ENCODE measurements around the gene RIC3.

RIC3 gene

GRCh38 chr11:8202516-8203413 is 33.9 kb upstream of the RIC3 start:
- TF ChIP-seq EZH2phosphoT487 (conservative IDR thresholded peaks at IDR 0.05; ENCODE audit: low read length) (no peak), CTCF (IDR thresholded peaks at IDR 0.05; ENCODE audit: insufficient read depth, low read length, poor library complexity, severe bottlenecking) (no peak)
- H3K79me2 ChIP-seq (ENCODE audit: insufficient read depth, low read length), result no peaks in the 10 kb centered on the region
- no peaks in the 10 kb centered on the region for H4K20me1 ChIP-seq (ENCODE audit: low read depth, low read length)
- H3K9ac ChIP-seq (ENCODE audit: low read length), result no peak overlapping the region
- H3K27ac ChIP-seq (ENCODE audit: low read depth, low read length), result no peak overlapping the region
- no peak overlapping the region for H3K4me3 ChIP-seq (ENCODE audit: insufficient read depth, low read length, poor library complexity, severe bottlenecking)
- H3K36me3 ChIP-seq (ENCODE audit: low read length), result no peaks in the 10 kb centered on the region
- no peak overlapping the region for H3K4me2 ChIP-seq (ENCODE audit: low read depth, low read length, poor library complexity, severe bottlenecking)
- no peaks in the 10 kb centered on the region for H3F3A ChIP-seq (ENCODE audit: insufficient read depth)
- no peaks in the 10 kb centered on the region for H3K27me3 ChIP-seq (ENCODE audit: low read length)
- no peaks in the 10 kb centered on the region for H3K9me3 ChIP-seq (ENCODE audit: insufficient read depth, low read length)
- H3K9me2 ChIP-seq (replicated peaks; ENCODE audit: insufficient read depth, low read length), result no peaks in the 10 kb centered on the region
- H2AFZ ChIP-seq (ENCODE audit: low read depth, low read length, severe bottlenecking), result no peak overlapping the region

DNA sequence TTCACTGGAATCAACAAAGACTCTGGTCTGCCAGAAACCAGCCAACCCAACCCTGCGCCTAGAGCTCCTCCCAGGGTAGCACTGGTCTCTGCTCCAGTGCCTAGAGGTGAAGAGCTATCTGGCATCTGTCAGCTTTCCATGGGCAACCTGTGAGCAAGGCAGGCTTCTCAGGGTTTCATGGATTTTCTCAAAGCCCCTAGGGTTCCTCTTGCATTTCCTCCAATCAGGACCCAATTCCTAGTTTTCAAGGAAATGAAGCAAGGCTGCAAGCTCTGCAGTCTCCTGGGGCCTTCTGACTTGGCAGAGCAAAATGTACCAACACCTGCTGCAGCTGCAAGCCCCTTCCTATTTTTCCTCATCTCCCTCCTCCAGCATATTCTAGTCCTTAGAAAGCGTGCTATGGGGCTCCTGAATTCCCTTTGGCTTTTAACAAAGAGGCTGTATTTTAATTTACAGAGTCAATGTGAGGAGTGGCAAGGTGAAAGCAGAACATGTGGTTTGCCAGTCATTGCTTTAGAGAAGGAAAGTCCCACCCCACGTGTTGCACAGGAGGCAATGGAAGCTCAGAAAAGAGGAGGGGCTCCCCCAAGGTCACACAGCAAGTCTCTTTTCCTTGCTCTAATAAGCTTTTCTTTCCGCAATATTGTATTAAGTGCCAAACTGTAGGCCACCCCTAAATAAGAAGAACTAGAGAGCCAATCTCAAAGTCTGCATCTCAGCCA is 33.0 kb upstream of the RIC3 start:
- Histone ChIP-seq H3K4me2 (ENCODE audit: low read depth, low read length, poor library complexity, severe bottlenecking) (no peak overlapping the region), H3K4me3 (ENCODE audit: insufficient read depth, low read length, poor library complexity, severe bottlenecking) (no peak overlapping the region), H3F3A (ENCODE audit: insufficient read depth) (no peaks in the 10 kb centered on the region), H3K27ac (ENCODE audit: low read depth, low read length) (no peak overlapping the region), H3K9ac (ENCODE audit: low read length) (no peak overlapping the region), H2AFZ (ENCODE audit: low read depth, low read length, severe bottlenecking) (no peak overlapping the region), H3K9me3 (ENCODE audit: insufficient read depth, low read length) (no peaks in the 10 kb centered on the region), H4K20me1 (ENCODE audit: low read depth, low read length) (no peaks in the 10 kb centered on the region), H3K27me3 (ENCODE audit: low read length) (no peaks in the 10 kb centered on the region), H3K9me2 (replicated peaks; ENCODE audit: insufficient read depth, low read length) (no peaks in the 10 kb centered on the region), H3K36me3 (ENCODE audit: low read length) (no peaks in the 10 kb centered on the region), H3K79me2 (ENCODE audit: insufficient read depth, low read length) (no peaks in the 10 kb centered on the region)
- TF ChIP-seq CTCF (IDR thresholded peaks at IDR 0.05; ENCODE audit: insufficient read depth, low read length, poor library complexity, severe bottlenecking), result no peak
- TF ChIP-seq EZH2phosphoT487 (conservative IDR thresholded peaks at IDR 0.05; ENCODE audit: low read length), result no peak

GRCh38 chr11:8199676-8200075 is 30.9 kb upstream of the RIC3 start:
- H3K4me3 ChIP-seq (ENCODE audit: insufficient read depth, low read length, poor library complexity, severe bottlenecking), result no peak overlapping the region
- H3K9ac ChIP-seq (ENCODE audit: low read length), result no peak overlapping the region
- H4K20me1 ChIP-seq (ENCODE audit: low read depth, low read length), result no peaks in the 10 kb centered on the region
- H3K27me3 ChIP-seq (ENCODE audit: low read length), result no peaks in the 10 kb centered on the region
- no peaks in the 10 kb centered on the region for H3K9me2 ChIP-seq (replicated peaks; ENCODE audit: insufficient read depth, low read length)
- no peak overlapping the region for H3K4me2 ChIP-seq (ENCODE audit: low read depth, low read length, poor library complexity, severe bottlenecking)
- H3K36me3 ChIP-seq (ENCODE audit: low read length), result no peaks in the 10 kb centered on the region
- no peaks in the 10 kb centered on the region for H3K79me2 ChIP-seq (ENCODE audit: insufficient read depth, low read length)
- H3K9me3 ChIP-seq (ENCODE audit: insufficient read depth, low read length), result no peaks in the 10 kb centered on the region
- TF ChIP-seq EZH2phosphoT487 (conservative IDR thresholded peaks at IDR 0.05; ENCODE audit: low read length) (no peak), CTCF (IDR thresholded peaks at IDR 0.05; ENCODE audit: insufficient read depth, low read length, poor library complexity, severe bottlenecking) (no peak)
- no peaks in the 10 kb centered on the region for H3F3A ChIP-seq (ENCODE audit: insufficient read depth)
- H2AFZ ChIP-seq (ENCODE audit: low read depth, low read length, severe bottlenecking), result no peak overlapping the region
- H3K27ac ChIP-seq (ENCODE audit: low read depth, low read length), result no peak overlapping the region
